Measurements from ENCODE around the gene ST3GAL6.

ST3GAL6 gene

GRCh38 chr3:98766924-98767323, 3.8 kb downstream of the ST3GAL6 start (continued):
- TF ChIP-seq ZSCAN4 (tag by site-specific recombination; IDR thresholded peaks at IDR 0.05) = no peak
- no peak for TF ChIP-seq TCF7L2 (IDR thresholded peaks at IDR 0.05; ENCODE audit: borderline replicate concordance, low read depth, low read length)
- no peak for TF ChIP-seq HOXA7 (CRISPR knock-in tag; IDR thresholded peaks at IDR 0.05; ENCODE audit: borderline replicate concordance)

DNA sequence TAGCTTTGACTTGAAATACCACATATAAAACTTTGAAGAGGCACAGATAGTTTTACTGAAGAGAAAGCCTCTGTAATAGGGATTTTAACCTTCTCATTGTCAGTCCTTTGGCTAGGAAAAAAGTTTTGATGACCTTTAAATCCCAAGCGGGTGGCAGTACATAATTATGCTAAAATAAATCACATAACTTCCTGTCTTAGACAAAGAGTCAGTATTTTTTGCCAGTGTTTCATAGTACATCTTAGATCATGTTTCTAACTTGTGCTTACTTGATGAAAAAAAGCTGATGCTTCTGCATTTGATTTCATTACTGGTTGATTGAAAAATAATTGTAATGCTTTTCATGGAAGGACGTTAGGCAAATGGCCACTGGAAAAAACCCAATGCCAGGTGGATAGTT, 5.8 kb downstream of the ST3GAL6 start:
- ChIA-PET CTCF (interaction anchor here (1.2 kb wide), 1 partner anchor 167 kb away, joined by 4 read pairs; no protein-coding TSS in a partner anchor), POLR2A (no interaction called here)
- H3K27ac ChIP-seq (ENCODE audit: extremely low read depth, low read depth, low read length) = no peak overlapping the region
- H3K9me3 ChIP-seq (ENCODE audit: control insufficient read depth, insufficient read depth, low read depth, low read length) = no peaks in the 10 kb centered on the region
- peaks cover 3% of the 10 kb centered on the region; the same call in 1 of the 2 replicates for H3K4me1 ChIP-seq (ENCODE audit: control insufficient read depth, insufficient read depth, low read length)
- no peaks in the 10 kb centered on the region for H3K36me3 ChIP-seq (ENCODE audit: control insufficient read depth in 2 of 2, insufficient read depth in 1 of 2, low read length in 2 of 2)
- no peak overlapping the region for H3K4me3 ChIP-seq (ENCODE audit: low read depth, low read length)
- TF ChIP-seq ZNF2 (tag by site-specific recombination; IDR thresholded peaks at IDR 0.05) (no peak), ZNF549 (tag by site-specific recombination; IDR thresholded peaks at IDR 0.05) (no peak)

DNA sequence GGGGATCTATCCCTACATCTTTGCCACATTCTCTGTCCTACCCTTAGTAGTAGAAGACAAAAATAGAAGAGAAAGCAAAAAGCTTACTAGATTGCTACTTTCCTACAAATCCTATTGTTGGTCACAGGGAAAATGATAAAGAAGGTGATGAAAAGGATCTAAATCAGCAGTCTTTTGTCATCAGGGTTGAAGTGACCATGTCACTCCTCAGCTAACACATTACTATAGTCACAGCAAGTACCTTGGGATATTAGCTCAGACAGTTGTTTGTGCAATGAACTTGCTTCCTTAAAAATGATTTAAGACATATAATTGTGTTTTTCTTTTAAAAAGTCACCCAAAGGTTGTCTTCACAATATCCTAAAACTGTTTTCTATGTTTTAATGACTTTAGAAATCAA, 6.3 kb downstream of the ST3GAL6 start:
- ChIA-PET CTCF (interaction anchor here (1.2 kb wide), 1 partner anchor 168 kb away, joined by 4 read pairs; no protein-coding TSS in a partner anchor), POLR2A (no interaction called here)
- H3K4me1 ChIP-seq (ENCODE audit: control insufficient read depth, insufficient read depth, low read length) = peaks cover 3% of the 10 kb centered on the region; the same call in 1 of the 2 replicates
- no peaks in the 10 kb centered on the region for H3K9me3 ChIP-seq (ENCODE audit: control insufficient read depth, insufficient read depth, low read depth, low read length)
- H3K36me3 ChIP-seq (ENCODE audit: control insufficient read depth in 2 of 2, insufficient read depth in 1 of 2, low read length in 2 of 2) = no peaks in the 10 kb centered on the region
- no peak overlapping the region for H3K4me3 ChIP-seq (ENCODE audit: low read depth, low read length)
- H3K27ac ChIP-seq (ENCODE audit: extremely low read depth, low read depth, low read length) = no peak overlapping the region
- TF ChIP-seq ZNF138 (tag by site-specific recombination; IDR thresholded peaks at IDR 0.05; ENCODE audit: borderline replicate concordance) (no peak), ZNF777 (tag by site-specific recombination; IDR thresholded peaks at IDR 0.05; ENCODE audit: borderline replicate concordance) (no peak), ZNF660 (tag by site-specific recombination; IDR thresholded peaks at IDR 0.05) (no peak), ATF2 (tag by site-specific recombination; IDR thresholded peaks at IDR 0.05; ENCODE audit: low read depth) (no peak), KLF8 (tag by site-specific recombination; IDR thresholded peaks at IDR 0.05) (no peak), ZNF544 (tag by site-specific recombination; IDR thresholded peaks at IDR 0.05) (no peak), ZBTB48 (tag by site-specific recombination; IDR thresholded peaks at IDR 0.05) (no peak), ZFP69B (tag by site-specific recombination; IDR thresholded peaks at IDR 0.05) (no peak), ZNF335 (tag by site-specific recombination; conservative IDR thresholded peaks at IDR 0.05) (no peak), ZNF76 (tag by site-specific recombination; IDR thresholded peaks at IDR 0.05; ENCODE audit: borderline replicate concordance, low read depth) (no peak), REPIN1 (tag by site-specific recombination; IDR thresholded peaks at IDR 0.05; ENCODE audit: low read depth) (no peak), ELK4 (IDR thresholded peaks at IDR 0.05; ENCODE audit: borderline replicate concordance, low read depth, low read length) (no peak), ZNF426 (tag by site-specific recombination; IDR thresholded peaks at IDR 0.05) (no peak), ZNF521 (tag by site-specific recombination; IDR thresholded peaks at IDR 0.05) (no peak), ZBTB11 (tag by site-specific recombination; conservative IDR thresholded peaks at IDR 0.05; ENCODE audit: low read depth) (no peak)
- TF ChIP-seq, protein P1, sequence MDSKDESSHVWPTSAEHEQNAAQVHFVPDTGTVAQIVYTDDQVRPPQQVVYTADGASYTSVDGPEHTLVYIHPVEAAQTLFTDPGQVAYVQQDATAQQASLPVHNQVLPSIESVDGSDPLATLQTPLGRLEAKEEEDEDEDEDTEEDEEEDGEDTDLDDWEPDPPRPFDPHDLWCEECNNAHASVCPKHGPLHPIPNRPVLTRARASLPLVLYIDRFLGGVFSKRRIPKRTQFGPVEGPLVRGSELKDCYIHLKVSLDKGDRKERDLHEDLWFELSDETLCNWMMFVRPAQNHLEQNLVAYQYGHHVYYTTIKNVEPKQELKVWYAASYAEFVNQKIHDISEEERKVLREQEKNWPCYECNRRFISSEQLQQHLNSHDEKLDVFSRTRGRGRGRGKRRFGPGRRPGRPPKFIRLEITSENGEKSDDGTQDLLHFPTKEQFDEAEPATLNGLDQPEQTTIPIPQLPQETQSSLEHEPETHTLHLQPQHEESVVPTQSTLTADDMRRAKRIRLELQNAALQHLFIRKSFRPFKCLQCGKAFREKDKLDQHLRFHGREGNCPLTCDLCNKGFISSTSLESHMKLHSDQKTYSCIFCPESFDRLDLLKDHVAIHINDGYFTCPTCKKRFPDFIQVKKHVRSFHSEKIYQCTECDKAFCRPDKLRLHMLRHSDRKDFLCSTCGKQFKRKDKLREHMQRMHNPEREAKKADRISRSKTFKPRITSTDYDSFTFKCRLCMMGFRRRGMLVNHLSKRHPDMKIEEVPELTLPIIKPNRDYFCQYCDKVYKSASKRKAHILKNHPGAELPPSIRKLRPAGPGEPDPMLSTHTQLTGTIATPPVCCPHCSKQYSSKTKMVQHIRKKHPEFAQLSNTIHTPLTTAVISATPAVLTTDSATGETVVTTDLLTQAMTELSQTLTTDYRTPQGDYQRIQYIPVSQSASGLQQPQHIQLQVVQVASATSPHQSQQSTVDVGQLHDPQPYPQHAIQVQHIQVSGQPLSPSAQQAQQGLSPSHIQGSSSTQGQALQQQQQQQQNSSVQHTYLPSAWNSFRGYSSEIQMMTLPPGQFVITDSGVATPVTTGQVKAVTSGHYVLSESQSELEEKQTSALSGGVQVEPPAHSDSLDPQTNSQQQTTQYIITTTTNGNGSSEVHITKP (tag by site-specific recombination; IDR thresholded peaks at IDR 0.05) = no peak
- TF ChIP-seq, protein P2, sequence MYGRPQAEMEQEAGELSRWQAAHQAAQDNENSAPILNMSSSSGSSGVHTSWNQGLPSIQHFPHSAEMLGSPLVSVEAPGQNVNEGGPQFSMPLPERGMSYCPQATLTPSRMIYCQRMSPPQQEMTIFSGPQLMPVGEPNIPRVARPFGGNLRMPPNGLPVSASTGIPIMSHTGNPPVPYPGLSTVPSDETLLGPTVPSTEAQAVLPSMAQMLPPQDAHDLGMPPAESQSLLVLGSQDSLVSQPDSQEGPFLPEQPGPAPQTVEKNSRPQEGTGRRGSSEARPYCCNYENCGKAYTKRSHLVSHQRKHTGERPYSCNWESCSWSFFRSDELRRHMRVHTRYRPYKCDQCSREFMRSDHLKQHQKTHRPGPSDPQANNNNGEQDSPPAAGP (tag by site-specific recombination; IDR thresholded peaks at IDR 0.05) = no peak

All from HEK293 (cell line).